ENCODE measurements around the gene CDC42BPB. TPM values are rescaled to one million over a fixed set of nuclear protein-coding genes. Genes with fewer than 3 reads are reported as not detected.

Gene CDC42BPB
- total and polyA plus RNA-seq, 2 of the 4 experiments (the other 2 are of a cell fraction): 49.1 to 81.4 TPM

GRCh38 chr14:103073367-103073875, 16.1 kb upstream of the CDC42BPB start (continued):
- TF ChIP-seq NFE2L2 (IDR thresholded peaks at IDR 0.05; ENCODE audit: low read depth, low read length) (no peak), CEBPB (IDR thresholded peaks at IDR 0.05; ENCODE audit: low read depth, low read length) (no peak), MAZ (IDR thresholded peaks at IDR 0.05; ENCODE audit: borderline replicate concordance, low read depth, low read length) (no peak), MXI1 (IDR thresholded peaks at IDR 0.05; ENCODE audit: borderline replicate concordance, low read depth, low read length) (no peak)

DNA sequence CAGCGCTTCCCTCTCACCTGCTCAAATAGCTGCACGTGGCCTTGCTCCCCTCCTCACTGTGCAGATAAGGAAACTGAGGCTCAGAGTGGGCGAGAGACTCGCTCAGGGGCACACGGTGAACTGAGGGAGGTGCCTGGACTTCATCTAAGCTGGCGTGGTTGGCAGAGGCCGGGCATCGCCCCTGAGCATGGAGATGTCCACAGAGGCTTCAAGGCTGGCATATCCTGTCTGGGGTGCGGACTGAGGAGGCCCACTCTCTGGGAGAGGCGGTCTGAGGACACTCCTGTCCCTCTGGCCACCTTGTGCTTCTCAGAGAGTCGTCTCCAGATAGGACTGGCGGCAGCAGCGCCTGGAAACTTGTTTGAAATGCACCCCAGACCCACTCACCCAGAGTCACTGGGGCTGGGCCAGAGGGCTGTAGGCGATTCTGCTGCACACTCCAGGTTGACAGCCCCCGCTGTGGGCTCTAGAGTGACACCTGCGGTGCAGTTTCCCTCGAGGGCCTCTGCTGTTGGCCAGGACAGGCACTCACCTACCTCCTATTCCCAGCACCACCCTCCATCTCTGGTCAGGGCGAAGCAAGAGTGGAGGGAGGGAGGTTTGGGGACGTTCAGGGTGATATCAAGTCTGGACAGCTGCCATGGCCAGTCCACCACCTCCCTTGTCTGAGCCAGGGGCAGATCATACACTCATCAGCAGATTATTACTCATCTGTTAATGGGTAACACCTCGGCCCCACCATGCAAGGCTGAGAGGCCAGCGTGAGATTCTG, 15.4 kb upstream of the CDC42BPB start:
- Histone ChIP-seq H3K18ac (ENCODE audit: low read depth, low read length) (no peak overlapping the region), H2BK15ac (ENCODE audit: low read depth, low read length) (no peak overlapping the region), H2AK9ac (replicated peaks; ENCODE audit: low read depth, low read length, poor library complexity) (no peak overlapping the region), H2BK120ac (ENCODE audit: low read depth, low read length) (no peak overlapping the region), H3K9ac (ENCODE audit: low read depth, low read length) (no peak overlapping the region), H4K91ac (ENCODE audit: insufficient read depth, low read depth, low read length) (no peak overlapping the region), H3K27me3 (ENCODE audit: control insufficient read depth, insufficient read depth, low read length) (peaks cover 2% of the 10 kb centered on the region; the same call in 1 of the 2 replicates), H3K79me1 (ENCODE audit: low read depth in 1 of 2, low read length in 2 of 2) (no peaks in the 10 kb centered on the region), H3K14ac (replicated peaks; ENCODE audit: low read depth, low read length) (no peak overlapping the region), H3K4ac (ENCODE audit: low read depth, low read length) (no peak overlapping the region), H3K4me1 (ENCODE audit: control insufficient read depth, insufficient read depth, low read length) (peaks cover 2% of the 10 kb centered on the region; the same call in 1 of the 2 replicates), H3K4me3 (ENCODE audit: insufficient read depth, low read depth, low read length) (no peak overlapping the region), H3K23ac (ENCODE audit: low read depth, low read length) (no peak overlapping the region), H3K36me3 (ENCODE audit: control insufficient read depth, insufficient read depth, low read length) (no peaks in the 10 kb centered on the region), H2AK5ac (ENCODE audit: low read depth, low read length) (no peak overlapping the region), H4K8ac (ENCODE audit: low read depth in 2 of 2, low read length in 2 of 2) (no peak overlapping the region), H4K5ac (ENCODE audit: low read depth, low read length) (no peak overlapping the region), H2AFZ (replicated peaks; ENCODE audit: low read length, poor library complexity) (no peak overlapping the region), H3K56ac (ENCODE audit: extremely low read depth, insufficient read depth, low read length) (no peak overlapping the region), H3K9me1 (ENCODE audit: insufficient read depth, low read length) (no peaks in the 10 kb centered on the region), H2BK5ac (ENCODE audit: low read depth, low read length, poor library complexity, severe bottlenecking) (no peak overlapping the region), H4K20me1 (ENCODE audit: insufficient read depth, low read length) (no peaks in the 10 kb centered on the region; the same call in 1 of the 2 replicates), H3K9me3 (ENCODE audit: control insufficient read depth, insufficient read depth, low read length) (no peaks in the 10 kb centered on the region), H3K4me2 (ENCODE audit: low read depth, low read length) (no peak overlapping the region), H3K27ac (ENCODE audit: insufficient read depth, low read length) (no peak overlapping the region), H2BK20ac (ENCODE audit: low read depth, low read length) (no peak overlapping the region)
- TF ChIP-seq, protein P1, sequence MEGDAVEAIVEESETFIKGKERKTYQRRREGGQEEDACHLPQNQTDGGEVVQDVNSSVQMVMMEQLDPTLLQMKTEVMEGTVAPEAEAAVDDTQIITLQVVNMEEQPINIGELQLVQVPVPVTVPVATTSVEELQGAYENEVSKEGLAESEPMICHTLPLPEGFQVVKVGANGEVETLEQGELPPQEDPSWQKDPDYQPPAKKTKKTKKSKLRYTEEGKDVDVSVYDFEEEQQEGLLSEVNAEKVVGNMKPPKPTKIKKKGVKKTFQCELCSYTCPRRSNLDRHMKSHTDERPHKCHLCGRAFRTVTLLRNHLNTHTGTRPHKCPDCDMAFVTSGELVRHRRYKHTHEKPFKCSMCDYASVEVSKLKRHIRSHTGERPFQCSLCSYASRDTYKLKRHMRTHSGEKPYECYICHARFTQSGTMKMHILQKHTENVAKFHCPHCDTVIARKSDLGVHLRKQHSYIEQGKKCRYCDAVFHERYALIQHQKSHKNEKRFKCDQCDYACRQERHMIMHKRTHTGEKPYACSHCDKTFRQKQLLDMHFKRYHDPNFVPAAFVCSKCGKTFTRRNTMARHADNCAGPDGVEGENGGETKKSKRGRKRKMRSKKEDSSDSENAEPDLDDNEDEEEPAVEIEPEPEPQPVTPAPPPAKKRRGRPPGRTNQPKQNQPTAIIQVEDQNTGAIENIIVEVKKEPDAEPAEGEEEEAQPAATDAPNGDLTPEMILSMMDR (conservative IDR thresholded peaks at IDR 0.05; ENCODE audit: low read depth, low read length): no peak
- TF ChIP-seq CEBPB (IDR thresholded peaks at IDR 0.05; ENCODE audit: low read depth, low read length) (no peak), NFE2L2 (IDR thresholded peaks at IDR 0.05; ENCODE audit: low read depth, low read length) (no peak), ELK1 (IDR thresholded peaks at IDR 0.05; ENCODE audit: borderline replicate concordance, low read depth, low read length) (no peak), MXI1 (IDR thresholded peaks at IDR 0.05; ENCODE audit: borderline replicate concordance, low read depth, low read length) (no peak), POLR2A (IDR thresholded peaks at IDR 0.05; ENCODE audit: low read depth, low read length) (no peak), CHD1 (IDR thresholded peaks at IDR 0.05; ENCODE audit: low read depth, low read length) (no peak), BHLHE40 (IDR thresholded peaks at IDR 0.05; ENCODE audit: low read depth, low read length) (no peak)
- in situ Hi-C loops (cut with MboI; ENCODE audit: low sequenced_read_pairs): no loop called here
- no TSS peak for BruUV-seq (replicated peaks)
- CTCF ChIA-PET: no interaction called here
- 74% methylated on average over 10 of the region's 21 CpGs; no CpG with 5 or more reads in 1 of the 2 experiments for WGBS, 2 experiments (ENCODE audit: extremely low coverage in 2 of 2, insufficient read length in 1 of 2)
- ATAC-seq (ENCODE audit: low read depth): no peak
- dilution Hi-C loops (cut with HindIII; ENCODE audit: low sequenced_read_pairs, unreplicated experiment): no loop called here
- intact Hi-C loops (cut with micrococcal nuclease): loop anchor here (10.0 kb wide), 1 partner anchor 112 kb away; no protein-coding TSS in a partner anchor
- DNase-seq: no peak
- POLR2A ChIA-PET (ENCODE audit: unreplicated experiment): no interaction called here
